HepG2 (cell line): ENCODE results near the gene HTATIP2. TPM values are rescaled to one million over a fixed set of nuclear protein-coding genes. Genes with fewer than 3 reads are reported as not detected.

ENCODE experiments used
- AGO1 ChIP-seq: fragments of 200-400 bp; formaldehyde crosslinking; IDR thresholded peaks from 2 replicates; pipeline ENCODE4 v1.6.1; 2017; ENCODE audit warnings: mild to moderate bottlenecking, low read depth, low read length, moderate library complexity; ENCODE audit not compliant: poor library complexity, severe bottlenecking
- ARNTL ChIP-seq: sonication (generic); formaldehyde crosslinking; IDR thresholded peaks from 2 replicates; pipeline ENCODE4 v1.4.0; 2020; ENCODE audit warnings: mild to moderate bottlenecking, missing genetic modification reagents
- HOXA7 ChIP-seq: sonication (generic); formaldehyde crosslinking; IDR thresholded peaks from 2 replicates; pipeline ENCODE4 v1.8.1; 2022; ENCODE audit warnings: mild to moderate bottlenecking, missing genetic modification reagents, moderate library complexity
- IKZF4 ChIP-seq: sonication (generic); formaldehyde crosslinking; IDR thresholded peaks from 2 replicates; pipeline ENCODE4 v1.5.1; 2020; ENCODE audit warnings: borderline replicate concordance, mild to moderate bottlenecking, low read depth, missing genetic modification reagents; ENCODE audit errors: not compliant biosample characterization
- NCOA1 ChIP-seq: sonication (generic); formaldehyde crosslinking; IDR thresholded peaks from 2 replicates; pipeline ENCODE4 v1.9.0; 2021; ENCODE audit warnings: missing genetic modification reagents
- POLR2A ChIP-seq, 2 experiments: IDR thresholded peaks; 2 replicates each; pipeline ENCODE4 v1.6.1; 2011; ENCODE audit warnings: low read depth in 2 of 2, low read length in 2 of 2, mild to moderate bottlenecking in 1 of 2, moderate library complexity in 1 of 2; ENCODE audit not compliant: insufficient read depth in 1 of 2
- RBAK ChIP-seq: sonication (generic); formaldehyde crosslinking; IDR thresholded peaks from 2 replicates; pipeline ENCODE4 v1.5.1; 2020; ENCODE audit warnings: mild to moderate bottlenecking, missing genetic modification reagents
- SP140L ChIP-seq: sonication (generic); formaldehyde crosslinking; IDR thresholded peaks from 2 replicates; pipeline ENCODE4 v1.4.0; 2020; ENCODE audit warnings: missing genetic modification reagents, borderline replicate concordance
- STAT6 ChIP-seq: sonication (generic); formaldehyde crosslinking; IDR thresholded peaks from 2 replicates; pipeline ENCODE4 v1.4.0; 2020; ENCODE audit warnings: missing genetic modification reagents, mild to moderate bottlenecking, borderline replicate concordance
- TOPORS ChIP-seq: sonication (generic); formaldehyde crosslinking; IDR thresholded peaks from 2 replicates; pipeline ENCODE4 v1.8.0; 2023; ENCODE audit warnings: mild to moderate bottlenecking, missing genetic modification reagents
- ZFX ChIP-seq: sonication (generic); formaldehyde crosslinking; IDR thresholded peaks from 2 replicates; pipeline ENCODE4 v1.4.0; 2020; ENCODE audit warnings: mild to moderate bottlenecking, low read depth, missing genetic modification reagents, moderate library complexity
- ZNF687 ChIP-seq: sonication (generic); formaldehyde crosslinking; IDR thresholded peaks from 2 replicates; pipeline ENCODE4 v1.5.1; 2020; ENCODE audit warnings: mild to moderate bottlenecking, missing genetic modification reagents, moderate library complexity
- ZNF704 ChIP-seq: sonication (generic); formaldehyde crosslinking; IDR thresholded peaks from 2 replicates; pipeline ENCODE4 v1.8.1; 2023; ENCODE audit warnings: mild to moderate bottlenecking, inconsistent platforms, moderate library complexity, missing genetic modification reagents, borderline replicate concordance
- ZNF883 ChIP-seq: sonication (generic); formaldehyde crosslinking; IDR thresholded peaks from 2 replicates; pipeline ENCODE4 v1.5.1; 2020; ENCODE audit warnings: mild to moderate bottlenecking, missing genetic modification reagents; ENCODE audit errors: not compliant biosample characterization
- polyA plus RNA-seq, 8 experiments: library from polyadenylated mRNA; depleted of rRNA in 3 of 8; stranded (reverse) in 7 of 8; unstranded in 1 of 8; fragments of >200 nt; fragmentation: Illumina TruSeq in 4 of 8; extraction: Trizol in 4 of 8; gene quantifications; 2 replicates each; pipeline versions ENCODE4 v1.2.1 to v1.2.3, GENCODE V29; 2011 to 2016; ENCODE audit warnings: low read depth in 4 of 8, missing spikeins in 1 of 8, mixed read lengths in 1 of 8; ENCODE audit not compliant: insufficient read depth in 1 of 8
- total RNA-seq, 5 experiments: library from RNA; depleted of rRNA; stranded (reverse); fragments of >200 nt; fragmentation: Illumina TruSeq; extraction: Trizol; gene quantifications; 2 replicates each; pipeline ENCODE4 v1.2.3, GENCODE V29; 2016; ENCODE audit warnings: low read depth in 1 of 5
- TF ChIP-seq, protein P1 (sequence below): sonication (generic); formaldehyde crosslinking; IDR thresholded peaks from 2 replicates; pipeline ENCODE4 v1.8.0; 2022; ENCODE audit warnings: mild to moderate bottlenecking, missing genetic modification reagents
- TF ChIP-seq, protein P2 (sequence below): sonication (generic); formaldehyde crosslinking; IDR thresholded peaks from 2 replicates; pipeline ENCODE4 v1.5.1; 2020; ENCODE audit warnings: missing genetic modification reagents, mild to moderate bottlenecking, borderline replicate concordance

Gene HTATIP2
- total and polyA plus RNA-seq, 2 of the 13 experiments (the other 11 are each of a cell fraction or from before 2014, with no cell fraction given), result not detected

DNA sequence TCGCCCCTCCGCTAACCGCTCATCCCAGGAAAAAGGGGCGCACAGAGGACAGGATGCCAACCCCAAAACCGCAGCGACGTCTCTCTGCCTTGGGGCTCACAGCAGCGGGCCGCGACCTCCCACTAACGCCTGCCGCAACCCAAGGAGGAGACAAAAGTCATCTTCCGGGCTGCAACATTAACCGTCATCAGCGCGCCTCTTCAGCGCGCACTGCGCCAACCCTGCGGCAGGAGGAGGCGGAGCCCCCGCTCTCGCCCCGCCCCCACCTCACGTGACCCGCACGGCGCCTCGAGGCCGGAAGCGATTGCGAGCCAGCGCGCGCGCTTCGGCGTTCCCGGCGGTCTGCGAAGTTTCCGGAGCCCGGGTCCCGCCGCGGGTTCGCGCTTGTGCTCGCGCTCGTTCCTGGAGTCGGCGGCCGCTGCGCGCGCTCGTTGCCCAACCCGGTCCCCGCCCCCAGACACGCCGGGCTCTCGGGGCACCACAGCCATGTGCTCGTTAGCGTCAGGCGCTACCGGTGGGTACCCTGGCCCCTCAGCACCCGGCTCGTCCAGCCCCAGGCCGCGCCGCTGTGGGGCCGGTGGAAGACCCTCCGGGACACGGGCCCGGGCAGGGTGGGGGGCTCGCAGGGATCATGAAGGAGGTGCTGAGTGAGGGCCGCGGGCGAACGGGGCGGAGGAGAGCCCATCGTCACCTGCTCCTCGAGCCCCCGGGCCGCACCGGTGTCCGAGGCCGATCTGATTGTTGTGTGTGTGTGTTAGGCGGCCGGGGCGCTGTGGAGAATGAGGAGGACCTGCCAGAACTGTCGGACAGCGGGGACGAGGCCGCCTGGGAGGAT is 24.0 kb downstream of the HTATIP2 start, which contains the start of gene PRMT3 (continued):
- TF ChIP-seq ZNF704 (CRISPR knock-in tag) (peak; percentile 94; the same call in 1 of the 2 replicates), AGO1 (no peak), POLR2A (IDR thresholded peaks at IDR 0.05; ENCODE audit: insufficient read depth in 1 of 2, low read depth in 2 of 2, low read length in 2 of 2) (peak; percentile 81 to 93), SP140L (CRISPR knock-in tag) (no peak), IKZF4 (CRISPR knock-in tag) (no peak), HOXA7 (no peak), RBAK (CRISPR knock-in tag) (no peak), TOPORS (CRISPR knock-in tag) (no peak), ZNF687 (CRISPR knock-in tag) (peak; percentile 99), NCOA1 (no peak), ZNF883 (CRISPR knock-in tag) (peak; percentile 69), ZFX (CRISPR knock-in tag) (peak; percentile 95), STAT6 (CRISPR knock-in tag) (no peak; the same call in 1 of the 2 replicates), ARNTL (CRISPR knock-in tag) (peak; percentile 72)
- TF ChIP-seq, protein P1, sequence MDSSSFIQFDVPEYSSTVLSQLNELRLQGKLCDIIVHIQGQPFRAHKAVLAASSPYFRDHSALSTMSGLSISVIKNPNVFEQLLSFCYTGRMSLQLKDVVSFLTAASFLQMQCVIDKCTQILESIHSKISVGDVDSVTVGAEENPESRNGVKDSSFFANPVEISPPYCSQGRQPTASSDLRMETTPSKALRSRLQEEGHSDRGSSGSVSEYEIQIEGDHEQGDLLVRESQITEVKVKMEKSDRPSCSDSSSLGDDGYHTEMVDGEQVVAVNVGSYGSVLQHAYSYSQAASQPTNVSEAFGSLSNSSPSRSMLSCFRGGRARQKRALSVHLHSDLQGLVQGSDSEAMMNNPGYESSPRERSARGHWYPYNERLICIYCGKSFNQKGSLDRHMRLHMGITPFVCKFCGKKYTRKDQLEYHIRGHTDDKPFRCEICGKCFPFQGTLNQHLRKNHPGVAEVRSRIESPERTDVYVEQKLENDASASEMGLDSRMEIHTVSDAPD (CRISPR knock-in tag), result no peak
- TF ChIP-seq, protein P2, sequence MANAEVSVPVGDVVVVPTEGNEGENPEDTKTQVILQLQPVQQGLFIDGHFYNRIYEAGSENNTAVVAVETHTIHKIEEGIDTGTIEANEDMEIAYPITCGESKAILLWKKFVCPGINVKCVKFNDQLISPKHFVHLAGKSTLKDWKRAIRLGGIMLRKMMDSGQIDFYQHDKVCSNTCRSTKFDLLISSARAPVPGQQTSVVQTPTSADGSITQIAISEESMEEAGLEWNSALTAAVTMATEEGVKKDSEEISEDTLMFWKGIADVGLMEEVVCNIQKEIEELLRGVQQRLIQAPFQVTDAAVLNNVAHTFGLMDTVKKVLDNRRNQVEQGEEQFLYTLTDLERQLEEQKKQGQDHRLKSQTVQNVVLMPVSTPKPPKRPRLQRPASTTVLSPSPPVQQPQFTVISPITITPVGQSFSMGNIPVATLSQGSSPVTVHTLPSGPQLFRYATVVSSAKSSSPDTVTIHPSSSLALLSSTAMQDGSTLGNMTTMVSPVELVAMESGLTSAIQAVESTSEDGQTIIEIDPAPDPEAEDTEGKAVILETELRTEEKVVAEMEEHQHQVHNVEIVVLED (CRISPR knock-in tag), result peak; percentile 93
